ENCODE measurements around the gene ZMPSTE24. TPM values are rescaled to one million over a fixed set of nuclear protein-coding genes. Genes with fewer than 3 reads are reported as not detected.

The ZMPSTE24 gene
- total RNA-seq, 4 donors from 2014 or later: 37.4 to 49.8 (median 48.9) TPM

GRCh38 chr1:40244138-40244744, 13.8 kb upstream of the ZMPSTE24 start:
- intact Hi-C loops (cut with DNase I): no loop called here
- no peak for TF ChIP-seq POLR2A (IDR thresholded peaks at IDR 0.05; ENCODE audit: low read depth)
- no peak for TF ChIP-seq EP300 (IDR thresholded peaks at IDR 0.05)
- TF ChIP-seq POLR2AphosphoS5 (IDR thresholded peaks at IDR 0.05): no peak
- no peak for TF ChIP-seq CTCF (IDR thresholded peaks at IDR 0.05)
- 70% methylated on average over 4 of the region's 4 CpGs for WGBS
- Histone ChIP-seq H3K27ac (replicated peaks in 1 of 4) (no peak overlapping the region), H3K27me3 (no peaks in the 10 kb centered on the region), H3K4me3 (no peak overlapping the region), H3K4me1 (peaks cover 0 to 5% (median 0%) of the 10 kb centered on the region in 4 donors), H3K9me3 (no peaks in the 10 kb centered on the region), H3K36me3 (peaks cover 0 to 3% (median under 1%) of the 10 kb centered on the region in 4 donors)
- no peak for DNase-seq (ENCODE audit: extremely low spot score)

GRCh38 chr1:40245686-40246085, 12.3 kb upstream of the ZMPSTE24 start:
- Histone ChIP-seq H3K9me3 (no peaks in the 10 kb centered on the region), H3K4me3 (no peak overlapping the region), H3K36me3 (no peaks in the 10 kb centered on the region), H3K4me1 (peaks cover 0 to 5% (median 0%) of the 10 kb centered on the region in 4 donors), H3K27ac (replicated peaks in 1 of 4) (no peak overlapping the region), H3K27me3 (no peaks in the 10 kb centered on the region)
- no peak for DNase-seq (ENCODE audit: extremely low spot score)
- intact Hi-C loops (cut with DNase I): no loop called here
- WGBS: 96% methylated on average over 3 of the region's 3 CpGs
- no peak for TF ChIP-seq POLR2A (IDR thresholded peaks at IDR 0.05; ENCODE audit: low read depth)
- TF ChIP-seq POLR2AphosphoS5 (IDR thresholded peaks at IDR 0.05): no peak

- Histone ChIP-seq H3K27ac (replicated peaks in 1 of 4) (no peak within 1 kb of the TSS), H3K4me3 (no peak within 1 kb of the TSS), H3K4me1 (peaks cover 0 to 5% (median 0%) of the 10 kb centered on the region in 4 donors), H3K36me3 (no peaks in the 10 kb centered on the region), H3K27me3 (no peaks in the 10 kb centered on the region), H3K9me3 (no peaks in the 10 kb centered on the region)
- DNase-seq (ENCODE audit: extremely low spot score): no peak
- WGBS: 43% methylated on average over 1 of the region's 1 CpG
- TF ChIP-seq POLR2AphosphoS5 (IDR thresholded peaks at IDR 0.05) (no peak), EP300 (IDR thresholded peaks at IDR 0.05) (no peak), POLR2A (IDR thresholded peaks at IDR 0.05; ENCODE audit: low read depth) (no peak), CTCF (IDR thresholded peaks at IDR 0.05) (no peak)
- intact Hi-C loops (cut with DNase I): no loop called here
These were observed 10.4 kb upstream of the ZMPSTE24 start, which contains the start of gene TMCO2 for GRCh38 chr1:40247655-40248054. Gene TMCO2, plus strand, starts transcription at chr1:40247937. Its CDS starts 57 bp downstream, at chr1:40247994.

- Histone ChIP-seq H3K27ac (replicated peaks in 1 of 4) (no peak overlapping the region), H3K4me3 (no peak overlapping the region), H3K36me3 (no peaks in the 10 kb centered on the region), H3K27me3 (no peaks in the 10 kb centered on the region), H3K9me3 (no peaks in the 10 kb centered on the region), H3K4me1 (peaks cover 0 to 5% (median 0%) of the 10 kb centered on the region in 4 donors)
- TF ChIP-seq POLR2A (IDR thresholded peaks at IDR 0.05; ENCODE audit: low read depth): no peak
- no peak for TF ChIP-seq EP300 (IDR thresholded peaks at IDR 0.05)
- no peak for TF ChIP-seq CTCF (IDR thresholded peaks at IDR 0.05)
- TF ChIP-seq POLR2AphosphoS5 (IDR thresholded peaks at IDR 0.05): no peak
- no peak for DNase-seq (ENCODE audit: extremely low spot score)
- intact Hi-C loops (cut with DNase I): no loop called here
These were observed 9.6 kb upstream of the ZMPSTE24 start for GRCh38 chr1:40248412-40248811.

GRCh38 chr1:40251456-40251855, 6.6 kb upstream of the ZMPSTE24 start:
- 79% methylated on average over 4 of the region's 4 CpGs for WGBS
- Histone ChIP-seq H3K9me3 (no peaks in the 10 kb centered on the region), H3K4me3 (no peak overlapping the region), H3K27ac (replicated peaks in 1 of 4) (no peak overlapping the region), H3K4me1 (peaks cover 10 to 15% (median 12%) of the 10 kb centered on the region in 4 donors), H3K27me3 (no peaks in the 10 kb centered on the region), H3K36me3 (no peaks in the 10 kb centered on the region)
- no peak for DNase-seq (ENCODE audit: extremely low spot score)
- TF ChIP-seq POLR2AphosphoS5 (IDR thresholded peaks at IDR 0.05) (no peak), EP300 (IDR thresholded peaks at IDR 0.05) (no peak), CTCF (IDR thresholded peaks at IDR 0.05) (no peak), POLR2A (IDR thresholded peaks at IDR 0.05; ENCODE audit: low read depth) (no peak)
- intact Hi-C loops (cut with DNase I): loop anchor here (10.0 kb wide), 1 partner anchor 297 kb away; the partner anchor contains the start of gene MFSD2A
